DOHH2 (cell line): ENCODE results near the gene ZNF316.

Experiments used
- H3F3A ChIP-seq: fragments of 200-600 bp; sonication (generic), shearing (Covaris generic); 2 replicates; pipeline ENCODE4 v1.6.0; 2016; ENCODE audit warnings: antibody characterized with exemption, mild to moderate bottlenecking; ENCODE audit not compliant: control insufficient read depth, insufficient read depth
- H3K27ac ChIP-seq: fragments of 200-600 bp; sonication (generic); 2 replicates; pipeline ENCODE4 v1.5.1; 2014; ENCODE audit warnings: low read depth, mild to moderate bottlenecking, low read length, moderate library complexity
- H3K27me3 ChIP-seq: fragments of 200-600 bp; sonication (generic); 2 replicates; pipeline ENCODE4 v1.6.1; 2014; ENCODE audit warnings: mild to moderate bottlenecking, low read length, mixed read lengths; ENCODE audit not compliant: control insufficient read depth
- H3K36me3 ChIP-seq: fragments of 200-600 bp; sonication (generic); 2 replicates; pipeline ENCODE4 v1.6.1; 2014; ENCODE audit warnings: mild to moderate bottlenecking, low read length, moderate library complexity, mixed read lengths; ENCODE audit not compliant: control insufficient read depth
- H3K4me1 ChIP-seq: fragments of 200-600 bp; sonication (generic); 2 replicates; pipeline ENCODE4 v1.6.1; 2014; ENCODE audit warnings: mild to moderate bottlenecking, low read length, mixed read lengths; ENCODE audit not compliant: control insufficient read depth
- H3K4me2 ChIP-seq: fragments of 200-600 bp; sonication (generic); 2 replicates; pipeline ENCODE4 v1.6.0; 2014; ENCODE audit warnings: mild to moderate bottlenecking, low read length, moderate library complexity
- H3K4me3 ChIP-seq: fragments of 200-600 bp; sonication (generic); 2 replicates; pipeline ENCODE4 v1.5.1; 2014; ENCODE audit warnings: mild to moderate bottlenecking, low read length, mixed read lengths
- H3K79me2 ChIP-seq: fragments of 200-600 bp; sonication (generic); 2 replicates; pipeline ENCODE4 v1.6.1; 2014; ENCODE audit warnings: mild to moderate bottlenecking, low read length, mixed read lengths; ENCODE audit not compliant: control insufficient read depth
- H3K9me2 ChIP-seq: fragments of 200-600 bp; sonication (generic); replicated peaks from 2 replicates; pipeline ENCODE4 v1.6.1; 2014; ENCODE audit warnings: mild to moderate bottlenecking, low read length, mixed read lengths; ENCODE audit not compliant: control insufficient read depth
- H3K9me3 ChIP-seq: fragments of 200-600 bp; sonication (generic); 2 replicates; pipeline ENCODE4 v1.6.1; 2014; ENCODE audit warnings: antibody characterized with exemption, low read length, mixed read lengths; ENCODE audit not compliant: control insufficient read depth, insufficient read depth
- H4K20me1 ChIP-seq: fragments of 200-600 bp; sonication (generic); 2 replicates; pipeline ENCODE4 v1.6.0; 2014; ENCODE audit warnings: low read depth, mild to moderate bottlenecking, antibody characterized with exemption, low read length, moderate library complexity; ENCODE audit not compliant: control insufficient read depth, insufficient read depth
- CTCF ChIP-seq: fragments of 200-600 bp; sonication (generic); IDR thresholded peaks from one replicate; pipeline ENCODE4 v1.5.1; 2014; ENCODE audit warnings: antibody characterized with exemption, mild to moderate bottlenecking, low read depth, low read length; ENCODE audit not compliant: poor library complexity, severe bottlenecking
- EZH2phosphoT487 ChIP-seq: fragments of 200-600 bp; sonication (generic); IDR thresholded peaks from 2 replicates; pipeline ENCODE4 v1.6.1; 2017; ENCODE audit warnings: borderline replicate concordance, mild to moderate bottlenecking, antibody characterized with exemption, low read length, moderate library complexity, mixed read lengths

ZNF316 gene

GRCh38 chr7:6647080-6647479 is 10.0 kb downstream of the ZNF316 start:
- Histone ChIP-seq H3K9me3 (peaks cover 13% of the 10 kb centered on the region), H3K27me3 (no peaks in the 10 kb centered on the region), H3K4me3 (no peak overlapping the region), H3K79me2 (peaks cover 32% of the 10 kb centered on the region), H3F3A (no peaks in the 10 kb centered on the region), H3K27ac (no peak overlapping the region), H3K4me2 (no peak overlapping the region), H3K9me2 (no peaks in the 10 kb centered on the region), H3K4me1 (no peaks in the 10 kb centered on the region), H4K20me1 (no peaks in the 10 kb centered on the region; the same call in 1 of the 2 replicates), H3K36me3 (peaks cover 95% of the 10 kb centered on the region)
- no peak for TF ChIP-seq EZH2phosphoT487

GRCh38 chr7:6647541-6647940 is 10.4 kb downstream of the ZNF316 start:
- Histone ChIP-seq H3K27me3 (no peaks in the 10 kb centered on the region), H3K4me1 (no peaks in the 10 kb centered on the region), H3K27ac (no peak overlapping the region), H3K4me2 (no peak overlapping the region), H4K20me1 (no peaks in the 10 kb centered on the region; the same call in 1 of the 2 replicates), H3K9me2 (no peaks in the 10 kb centered on the region), H3K4me3 (no peak overlapping the region), H3K36me3 (peaks cover 95% of the 10 kb centered on the region), H3F3A (no peaks in the 10 kb centered on the region), H3K79me2 (peaks cover 32% of the 10 kb centered on the region), H3K9me3 (peaks cover 16% of the 10 kb centered on the region)
- TF ChIP-seq EZH2phosphoT487 (no peak), CTCF (no peak)

GRCh38 chr7:6648066-6648814 is 11.1 kb downstream of the ZNF316 start:
- Histone ChIP-seq H3F3A (no peaks in the 10 kb centered on the region), H3K27me3 (no peaks in the 10 kb centered on the region), H3K9me2 (no peaks in the 10 kb centered on the region), H3K36me3 (peaks cover 93% of the 10 kb centered on the region), H3K9me3 (peaks cover 18% of the 10 kb centered on the region), H3K79me2 (peaks cover 32% of the 10 kb centered on the region), H3K4me3 (no peak overlapping the region), H4K20me1 (no peaks in the 10 kb centered on the region; the same call in 1 of the 2 replicates), H3K4me2 (no peak overlapping the region), H3K4me1 (no peaks in the 10 kb centered on the region), H3K27ac (no peak overlapping the region)
- no peak for TF ChIP-seq CTCF

GRCh38 chr7:6648815-6649104 is 11.6 kb downstream of the ZNF316 start:
- peaks cover 32% of the 10 kb centered on the region for H3K79me2 ChIP-seq
- no peaks in the 10 kb centered on the region for H3F3A ChIP-seq
- H3K4me3 ChIP-seq: no peak overlapping the region
- TF ChIP-seq EZH2phosphoT487 (no peak), CTCF (no peak)
- peaks cover 88% of the 10 kb centered on the region for H3K36me3 ChIP-seq
- H3K4me1 ChIP-seq: no peaks in the 10 kb centered on the region
- H3K27me3 ChIP-seq: no peaks in the 10 kb centered on the region
- no peaks in the 10 kb centered on the region for H3K9me2 ChIP-seq
- H3K27ac ChIP-seq: no peak overlapping the region
- H4K20me1 ChIP-seq: no peaks in the 10 kb centered on the region; the same call in 1 of the 2 replicates
- H3K4me2 ChIP-seq: no peak overlapping the region
- H3K9me3 ChIP-seq: peaks cover 18% of the 10 kb centered on the region
